ENCODE results near the gene ZHX3.

ZHX3 gene

DNA sequence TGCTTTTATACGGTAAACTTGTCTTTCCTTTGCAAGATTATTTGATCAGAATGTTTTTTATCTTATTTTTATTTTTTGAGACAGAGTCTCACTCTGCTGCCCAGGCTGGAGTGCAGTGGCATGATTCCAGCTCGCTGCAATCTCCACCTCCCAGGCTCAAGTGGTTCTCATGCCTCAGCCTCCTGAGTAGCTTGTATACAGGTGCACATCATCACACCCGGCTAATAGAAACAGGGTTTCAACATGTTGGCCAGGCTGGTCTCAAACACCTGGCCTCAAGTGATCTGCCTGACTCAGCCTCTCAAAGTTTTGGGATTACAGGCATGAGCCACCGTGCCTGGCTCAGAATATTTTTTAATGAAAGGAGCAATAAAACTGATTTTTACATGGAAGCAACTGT is 14.2 kb upstream of the ZHX3 start:
- TF ChIP-seq, protein P1, sequence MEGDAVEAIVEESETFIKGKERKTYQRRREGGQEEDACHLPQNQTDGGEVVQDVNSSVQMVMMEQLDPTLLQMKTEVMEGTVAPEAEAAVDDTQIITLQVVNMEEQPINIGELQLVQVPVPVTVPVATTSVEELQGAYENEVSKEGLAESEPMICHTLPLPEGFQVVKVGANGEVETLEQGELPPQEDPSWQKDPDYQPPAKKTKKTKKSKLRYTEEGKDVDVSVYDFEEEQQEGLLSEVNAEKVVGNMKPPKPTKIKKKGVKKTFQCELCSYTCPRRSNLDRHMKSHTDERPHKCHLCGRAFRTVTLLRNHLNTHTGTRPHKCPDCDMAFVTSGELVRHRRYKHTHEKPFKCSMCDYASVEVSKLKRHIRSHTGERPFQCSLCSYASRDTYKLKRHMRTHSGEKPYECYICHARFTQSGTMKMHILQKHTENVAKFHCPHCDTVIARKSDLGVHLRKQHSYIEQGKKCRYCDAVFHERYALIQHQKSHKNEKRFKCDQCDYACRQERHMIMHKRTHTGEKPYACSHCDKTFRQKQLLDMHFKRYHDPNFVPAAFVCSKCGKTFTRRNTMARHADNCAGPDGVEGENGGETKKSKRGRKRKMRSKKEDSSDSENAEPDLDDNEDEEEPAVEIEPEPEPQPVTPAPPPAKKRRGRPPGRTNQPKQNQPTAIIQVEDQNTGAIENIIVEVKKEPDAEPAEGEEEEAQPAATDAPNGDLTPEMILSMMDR (IDR thresholded peaks at IDR 0.05; ENCODE audit: insufficient read depth, low read length): no peak
- TF ChIP-seq SPI1 (IDR thresholded peaks at IDR 0.05; ENCODE audit: borderline replicate concordance, low read depth): no peak
- no peak for TF ChIP-seq REST (IDR thresholded peaks at IDR 0.05; ENCODE audit: insufficient replicate concordance, low read depth)
- TF ChIP-seq POLR2AphosphoS5 (IDR thresholded peaks at IDR 0.05; ENCODE audit: low read depth): no peak
- TF ChIP-seq GABPA (IDR thresholded peaks at IDR 0.05; ENCODE audit: low read depth): no peak
- no peak overlapping the region for H3K4me3 ChIP-seq (replicated peaks; ENCODE audit: insufficient read depth, low read length)
- no peak for DNase-seq (ENCODE audit: low read depth in 1 of 2, low spot score in 1 of 2)

GRCh38 chr20:41330941-41331340 is 13.4 kb upstream of the ZHX3 start:
- no peak for DNase-seq (ENCODE audit: low read depth in 1 of 2, low spot score in 1 of 2)
- Histone ChIP-seq H3K27me3 (ENCODE audit: insufficient read depth, poor library complexity, severe bottlenecking) (peaks cover 2% of the 10 kb centered on the region), H3K27ac (replicated peaks) (no peak overlapping the region), H3K4me3 (replicated peaks; ENCODE audit: insufficient read depth, low read length) (no peak overlapping the region)
- no peak for TF ChIP-seq POLR2AphosphoS5 (IDR thresholded peaks at IDR 0.05; ENCODE audit: low read depth)
- TF ChIP-seq, protein P1 (IDR thresholded peaks at IDR 0.05; ENCODE audit: insufficient read depth, low read length): no peak
- TF ChIP-seq SPI1 (IDR thresholded peaks at IDR 0.05; ENCODE audit: borderline replicate concordance, low read depth): no peak

More for the DNA sequence above, 14.2 kb upstream of the ZHX3 start:
- H3K27ac ChIP-seq (replicated peaks): no peak overlapping the region
- peaks cover 2% of the 10 kb centered on the region for H3K27me3 ChIP-seq (ENCODE audit: insufficient read depth, poor library complexity, severe bottlenecking)

- TF ChIP-seq POLR2AphosphoS5 (IDR thresholded peaks at IDR 0.05; ENCODE audit: low read depth) (no peak), REST (IDR thresholded peaks at IDR 0.05; ENCODE audit: insufficient replicate concordance, low read depth) (no peak), GABPA (IDR thresholded peaks at IDR 0.05; ENCODE audit: low read depth) (no peak), SPI1 (IDR thresholded peaks at IDR 0.05; ENCODE audit: borderline replicate concordance, low read depth) (no peak)
- TF ChIP-seq, protein P1 (IDR thresholded peaks at IDR 0.05; ENCODE audit: insufficient read depth, low read length): no peak
- Histone ChIP-seq H3K27ac (replicated peaks) (no peak overlapping the region), H3K4me3 (replicated peaks; ENCODE audit: insufficient read depth, low read length) (no peak overlapping the region), H3K27me3 (ENCODE audit: insufficient read depth, poor library complexity, severe bottlenecking) (peaks cover 2% of the 10 kb centered on the region)
- DNase-seq (ENCODE audit: low read depth in 1 of 2, low spot score in 1 of 2): no peak
These were observed 12.8 kb upstream of the ZHX3 start for GRCh38 chr20:41330343-41330720.
